ENCODE measurements around the gene OR8D2.

DNA sequence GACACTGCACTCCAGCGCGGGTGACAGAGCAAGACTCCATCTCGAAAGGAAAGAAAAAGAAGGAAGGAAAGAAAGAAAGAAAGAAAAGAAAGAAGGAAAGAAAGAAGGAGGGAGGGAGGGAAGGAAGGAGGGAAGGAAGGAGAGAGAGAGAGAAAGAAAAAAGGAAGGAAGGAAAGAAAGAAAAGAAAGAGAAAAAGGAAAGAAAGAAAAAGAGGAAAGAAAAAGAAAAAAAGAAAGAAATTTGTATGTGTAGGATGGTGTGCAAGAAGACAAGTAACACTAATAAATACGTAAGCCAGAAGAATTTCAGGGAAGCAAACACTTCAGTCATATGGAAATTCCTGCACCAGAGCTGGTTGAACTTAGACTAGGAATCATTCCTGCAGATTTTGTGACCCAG lies 6.9 kb downstream of the OR8D2 start:
- TF ChIP-seq, protein P1, sequence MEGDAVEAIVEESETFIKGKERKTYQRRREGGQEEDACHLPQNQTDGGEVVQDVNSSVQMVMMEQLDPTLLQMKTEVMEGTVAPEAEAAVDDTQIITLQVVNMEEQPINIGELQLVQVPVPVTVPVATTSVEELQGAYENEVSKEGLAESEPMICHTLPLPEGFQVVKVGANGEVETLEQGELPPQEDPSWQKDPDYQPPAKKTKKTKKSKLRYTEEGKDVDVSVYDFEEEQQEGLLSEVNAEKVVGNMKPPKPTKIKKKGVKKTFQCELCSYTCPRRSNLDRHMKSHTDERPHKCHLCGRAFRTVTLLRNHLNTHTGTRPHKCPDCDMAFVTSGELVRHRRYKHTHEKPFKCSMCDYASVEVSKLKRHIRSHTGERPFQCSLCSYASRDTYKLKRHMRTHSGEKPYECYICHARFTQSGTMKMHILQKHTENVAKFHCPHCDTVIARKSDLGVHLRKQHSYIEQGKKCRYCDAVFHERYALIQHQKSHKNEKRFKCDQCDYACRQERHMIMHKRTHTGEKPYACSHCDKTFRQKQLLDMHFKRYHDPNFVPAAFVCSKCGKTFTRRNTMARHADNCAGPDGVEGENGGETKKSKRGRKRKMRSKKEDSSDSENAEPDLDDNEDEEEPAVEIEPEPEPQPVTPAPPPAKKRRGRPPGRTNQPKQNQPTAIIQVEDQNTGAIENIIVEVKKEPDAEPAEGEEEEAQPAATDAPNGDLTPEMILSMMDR (IDR thresholded peaks at IDR 0.05 in 4 of 5, conservative IDR thresholded peaks at IDR 0.05 in 1 of 5): no peak
- no peak for TF ChIP-seq POLR2A (IDR thresholded peaks at IDR 0.05)
